ENCODE measurements around the gene TMEM79. TPM values are rescaled to one million over a fixed set of nuclear protein-coding genes. Genes with fewer than 3 reads are reported as not detected.

Gene TMEM79
- total and polyA plus RNA-seq, 2 donors (not counting 3 experiments of a cell fraction or from before 2014, with no cell fraction given): 3.0 to 4.8 TPM

- H3K79me2 ChIP-seq (ENCODE audit: control insufficient read depth, insufficient read depth, low read length): no peaks in the 10 kb centered on the region
- no peak for DNase-seq (ENCODE audit: low read depth, low spot score)
- dilution Hi-C loops (cut with MboI; ENCODE audit: extremely low pct_ligation_motif_present, low sequenced_read_pairs): no loop called here
- no peak overlapping the region for H3K9ac ChIP-seq (replicated peaks; ENCODE audit: extremely low read depth, insufficient read depth, low read length)
- intact Hi-C loops (cut with micrococcal nuclease): no loop called here
- H4K20me1 ChIP-seq (replicated peaks; ENCODE audit: control insufficient read depth, extremely low read depth, insufficient read depth, low read length): no peaks in the 10 kb centered on the region
- POLR2A ChIA-PET: no interaction called here
- no peaks in the 10 kb centered on the region for H3K9me1 ChIP-seq (replicated peaks; ENCODE audit: control insufficient read depth, extremely low read depth, insufficient read depth, low read length)
- H3K4me3 ChIP-seq (replicated peaks in 1 of 3; ENCODE audit: insufficient read depth in 1 of 3, low read depth in 1 of 3, low read length in 3 of 3): no peak overlapping the region
- BruUV-seq (replicated peaks): no TSS peak
- H3K4me1 ChIP-seq (ENCODE audit: control insufficient read depth, extremely low read depth, insufficient read depth, low read length): peaks cover 12% of the 10 kb centered on the region
- CTCF ChIA-PET: no interaction called here
- no peak overlapping the region for H3K27ac ChIP-seq (ENCODE audit: insufficient read depth, low read depth, low read length)
- H3K27me3 ChIP-seq (ENCODE audit: control insufficient read depth in 2 of 2, insufficient read depth in 2 of 2, low read length in 2 of 2): no peaks in the 10 kb centered on the region
- H3K36me3 ChIP-seq (ENCODE audit: control insufficient read depth in 2 of 2, extremely low read depth in 1 of 2, insufficient read depth in 2 of 2, low read length in 2 of 2): peaks cover 0 to 27% of the 10 kb centered on the region in 2 experiments
- FAIRE-seq: no peak
- no peak overlapping the region for H2AFZ ChIP-seq (ENCODE audit: low read depth, low read length)
- H3K9me3 ChIP-seq (replicated peaks; ENCODE audit: control insufficient read depth, insufficient read depth, low read length): no peaks in the 10 kb centered on the region
- TF ChIP-seq FOS (IDR thresholded peaks at IDR 0.05; ENCODE audit: borderline replicate concordance, insufficient read depth, low read length): no peak
- no peak for TF ChIP-seq MYC (IDR thresholded peaks at IDR 0.05; ENCODE audit: low read depth, low read length)
- TF ChIP-seq GATA2 (IDR thresholded peaks at IDR 0.05; ENCODE audit: insufficient read depth, insufficient read length, low read depth, low read length): no peak
- TF ChIP-seq POLR2A (IDR thresholded peaks at IDR 0.05; ENCODE audit: low read depth, low read length): no peak
- TF ChIP-seq POLR2AphosphoS5 (IDR thresholded peaks at IDR 0.05; ENCODE audit: insufficient read depth, low read depth, low read length): no peak
- no peak for TF ChIP-seq EZH2 (IDR thresholded peaks at IDR 0.05; ENCODE audit: borderline replicate concordance, low read depth, low read length, severe bottlenecking)
- no peak for TF ChIP-seq JUN (IDR thresholded peaks at IDR 0.05; ENCODE audit: borderline replicate concordance, insufficient read depth, insufficient read length, low read depth)
- H3K4me2 ChIP-seq (ENCODE audit: insufficient read depth, low read length): no peak overlapping the region
These were observed 48.0 kb upstream of the TMEM79 start for GRCh38 chr1:156236164-156236563.

GRCh38 chr1:156238248-156238647 is 45.9 kb upstream of the TMEM79 start:
- Histone ChIP-seq H3K27ac (ENCODE audit: insufficient read depth, low read depth, low read length) (no peak overlapping the region), H3K79me2 (ENCODE audit: control insufficient read depth, insufficient read depth, low read length) (no peaks in the 10 kb centered on the region), H3K27me3 (ENCODE audit: control insufficient read depth in 2 of 2, insufficient read depth in 2 of 2, low read length in 2 of 2) (no peaks in the 10 kb centered on the region), H3K9me1 (replicated peaks; ENCODE audit: control insufficient read depth, extremely low read depth, insufficient read depth, low read length) (no peaks in the 10 kb centered on the region), H3K4me3 (replicated peaks in 1 of 3; ENCODE audit: insufficient read depth in 1 of 3, low read depth in 1 of 3, low read length in 3 of 3) (no peak overlapping the region), H3K9ac (replicated peaks; ENCODE audit: extremely low read depth, insufficient read depth, low read length) (no peak overlapping the region), H3K4me2 (ENCODE audit: insufficient read depth, low read length) (no peak overlapping the region), H3K36me3 (ENCODE audit: control insufficient read depth in 2 of 2, extremely low read depth in 1 of 2, insufficient read depth in 2 of 2, low read length in 2 of 2) (peaks cover 0 to 28% of the 10 kb centered on the region in 2 experiments), H3K4me1 (ENCODE audit: control insufficient read depth, extremely low read depth, insufficient read depth, low read length) (peaks cover 9% of the 10 kb centered on the region), H4K20me1 (replicated peaks; ENCODE audit: control insufficient read depth, extremely low read depth, insufficient read depth, low read length) (no peaks in the 10 kb centered on the region), H3K9me3 (replicated peaks; ENCODE audit: control insufficient read depth, insufficient read depth, low read length) (no peaks in the 10 kb centered on the region), H2AFZ (ENCODE audit: low read depth, low read length) (no peak overlapping the region)
- dilution Hi-C loops (cut with MboI; ENCODE audit: extremely low pct_ligation_motif_present, low sequenced_read_pairs): no loop called here
- CTCF ChIA-PET: interaction anchor here (0.6 to 2.0 kb wide), 3 partner anchors 13 to 93 kb away, joined by 3 to 7 read pairs (median 3); no protein-coding TSS in a partner anchor
- no TSS peak for BruUV-seq (replicated peaks)
- intact Hi-C loops (cut with micrococcal nuclease): no loop called here
- DNase-seq (ENCODE audit: low read depth, low spot score) (no peak), FAIRE-seq (no peak)
- TF ChIP-seq JUN (IDR thresholded peaks at IDR 0.05; ENCODE audit: borderline replicate concordance, insufficient read depth, insufficient read length, low read depth): no peak
- TF ChIP-seq POLR2A (IDR thresholded peaks at IDR 0.05; ENCODE audit: low read depth, low read length): no peak
- TF ChIP-seq POLR2AphosphoS5 (IDR thresholded peaks at IDR 0.05; ENCODE audit: insufficient read depth, low read depth, low read length): no peak
- POLR2A ChIA-PET: no interaction called here
